RWPE1 (cell line): ENCODE data around the gene LACTB.

ENCODE experiments used
- CTCF ChIA-PET: fragments of 350-600 bp; sonication (Branson Sonifier 250); formaldehyde crosslinking; extraction: SDS; loops from one replicate; lab custom pipeline; 2021; lab: Yijun Ruan, JAX
- POLR2A ChIA-PET: fragments of 400-600 bp; formaldehyde crosslinking; extraction: SDS; loops from one replicate; lab custom pipeline; 2020; ENCODE audit warnings: antibody characterized with exemption; ENCODE audit not compliant: low non-redundant PET; lab: Yijun Ruan, JAX
- DNase-seq: peaks from one replicate; pipeline ENCODE4 v3.0.0; 2012; ENCODE audit warnings: low spot score
- H3K27ac ChIP-seq: fragments of 450-650 bp; 2 replicates; pipeline ENCODE4 v1.5.1; 2017
- TF ChIP-seq, protein P1 (sequence below): fragments of 450-650 bp; conservative IDR thresholded peaks from 2 replicates; pipeline ENCODE4 v1.5.1; 2017; ENCODE audit warnings: low read depth, mild to moderate bottlenecking

The LACTB gene

DNA sequence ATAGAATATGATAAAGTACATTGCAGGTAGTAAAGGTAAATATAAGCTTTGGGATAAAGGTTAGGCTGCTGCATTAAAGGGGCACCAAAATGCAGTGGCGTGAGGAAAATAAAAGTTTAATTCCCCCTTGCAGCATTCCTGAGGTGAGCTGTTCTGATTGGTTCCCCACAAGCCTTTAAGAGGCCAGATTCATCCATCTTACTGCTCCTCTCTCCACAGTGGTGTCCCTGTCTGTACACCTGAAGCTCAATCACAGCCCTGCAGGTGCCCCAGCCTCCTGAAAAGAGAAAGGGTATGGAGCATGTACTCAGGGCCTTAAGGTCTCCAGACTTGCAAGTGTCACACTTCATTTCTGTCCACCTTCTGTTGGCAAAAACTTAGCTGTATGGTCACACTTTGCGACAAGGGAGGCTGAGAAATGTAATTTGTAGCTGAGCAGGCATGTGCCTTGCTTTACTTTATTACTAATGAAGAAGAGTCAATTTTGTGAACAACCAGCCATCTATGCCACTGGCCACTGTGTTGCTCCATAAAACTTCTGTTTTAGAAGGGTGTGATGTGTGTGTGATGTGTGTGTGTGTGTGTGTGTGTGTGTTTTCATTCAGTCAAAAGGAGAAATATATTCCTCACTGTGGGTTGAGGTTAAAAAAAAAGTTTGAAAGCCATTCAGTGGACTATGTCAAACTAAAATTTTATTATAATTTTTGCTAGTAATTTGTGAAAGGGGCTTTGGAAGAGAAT, 12.8 kb downstream of the LACTB start:
- ChIA-PET CTCF (no interaction called here), POLR2A (no interaction called here)
- TF ChIP-seq, protein P1, sequence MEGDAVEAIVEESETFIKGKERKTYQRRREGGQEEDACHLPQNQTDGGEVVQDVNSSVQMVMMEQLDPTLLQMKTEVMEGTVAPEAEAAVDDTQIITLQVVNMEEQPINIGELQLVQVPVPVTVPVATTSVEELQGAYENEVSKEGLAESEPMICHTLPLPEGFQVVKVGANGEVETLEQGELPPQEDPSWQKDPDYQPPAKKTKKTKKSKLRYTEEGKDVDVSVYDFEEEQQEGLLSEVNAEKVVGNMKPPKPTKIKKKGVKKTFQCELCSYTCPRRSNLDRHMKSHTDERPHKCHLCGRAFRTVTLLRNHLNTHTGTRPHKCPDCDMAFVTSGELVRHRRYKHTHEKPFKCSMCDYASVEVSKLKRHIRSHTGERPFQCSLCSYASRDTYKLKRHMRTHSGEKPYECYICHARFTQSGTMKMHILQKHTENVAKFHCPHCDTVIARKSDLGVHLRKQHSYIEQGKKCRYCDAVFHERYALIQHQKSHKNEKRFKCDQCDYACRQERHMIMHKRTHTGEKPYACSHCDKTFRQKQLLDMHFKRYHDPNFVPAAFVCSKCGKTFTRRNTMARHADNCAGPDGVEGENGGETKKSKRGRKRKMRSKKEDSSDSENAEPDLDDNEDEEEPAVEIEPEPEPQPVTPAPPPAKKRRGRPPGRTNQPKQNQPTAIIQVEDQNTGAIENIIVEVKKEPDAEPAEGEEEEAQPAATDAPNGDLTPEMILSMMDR = no peak
- no peak for DNase-seq
- peak overlapping the region; percentile 25; the same call in 1 of the 2 replicates for H3K27ac ChIP-seq

DNA sequence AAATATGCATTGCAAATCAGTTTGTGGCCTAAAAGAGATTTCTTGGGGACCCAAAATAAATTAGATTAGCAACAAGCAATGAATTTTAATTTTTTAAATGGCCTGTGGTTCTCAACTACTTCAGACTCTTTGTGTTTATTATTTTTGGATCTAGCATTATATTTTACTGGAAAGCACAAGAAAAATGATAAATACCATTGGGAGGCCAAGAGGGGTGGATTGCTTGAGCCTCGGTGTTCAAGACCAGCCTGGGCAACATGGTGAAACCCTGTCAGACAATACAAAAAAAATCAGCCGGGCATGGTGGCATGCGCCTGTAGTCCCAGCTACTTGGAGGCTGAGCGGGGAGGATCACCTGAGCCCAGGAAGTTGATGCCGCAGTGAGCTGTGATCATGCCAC, 13.6 kb downstream of the LACTB start:
- TF ChIP-seq, protein P1 = no peak
- no peak for DNase-seq
- CTCF ChIA-PET = interaction anchor here (0.6 to 0.7 kb wide), 3 partner anchors 16 to 1169 kb away, joined by 3 to 12 read pairs (median 5); no protein-coding TSS in a partner anchor
- peak overlapping the region; percentile 83 for H3K27ac ChIP-seq
- POLR2A ChIA-PET = interaction anchor here (0.7 to 1.2 kb wide), 2 partner anchors 22 to 90 kb away, joined by 3 to 4 read pairs; partner anchors contain the start of gene RPS27L

DNA sequence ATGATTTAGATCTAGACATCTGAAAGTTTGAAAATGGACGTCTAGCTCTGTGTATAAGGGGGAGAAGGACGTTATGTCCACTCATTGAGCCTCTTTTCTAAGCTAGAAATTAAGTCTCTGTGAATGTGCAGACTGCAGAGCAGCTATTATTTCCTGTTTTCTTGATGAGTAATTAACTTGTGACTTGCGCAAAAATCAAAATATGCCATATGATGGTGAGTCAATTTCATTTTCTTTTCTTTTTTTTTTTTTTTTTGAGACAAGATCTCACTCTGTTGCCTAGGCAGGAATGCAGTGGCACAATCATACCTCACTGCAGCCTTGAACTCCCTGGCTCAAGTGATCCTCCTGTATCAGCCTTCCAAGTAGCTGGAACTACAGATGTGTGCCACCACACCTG, 14.1 kb downstream of the LACTB start:
- peak; percentile 64 for DNase-seq
- TF ChIP-seq, protein P1 = no peak
- CTCF ChIA-PET = interaction anchor here (0.6 to 0.7 kb wide), 2 partner anchors 16 to 1170 kb away, joined by 3 to 12 read pairs; no protein-coding TSS in a partner anchor
- peak overlapping the region; percentile 83 for H3K27ac ChIP-seq
- POLR2A ChIA-PET = interaction anchor here (0.7 to 1.2 kb wide), 2 partner anchors 21 to 91 kb away, joined by 3 to 4 read pairs; partner anchors contain the start of gene RPS27L

DNA sequence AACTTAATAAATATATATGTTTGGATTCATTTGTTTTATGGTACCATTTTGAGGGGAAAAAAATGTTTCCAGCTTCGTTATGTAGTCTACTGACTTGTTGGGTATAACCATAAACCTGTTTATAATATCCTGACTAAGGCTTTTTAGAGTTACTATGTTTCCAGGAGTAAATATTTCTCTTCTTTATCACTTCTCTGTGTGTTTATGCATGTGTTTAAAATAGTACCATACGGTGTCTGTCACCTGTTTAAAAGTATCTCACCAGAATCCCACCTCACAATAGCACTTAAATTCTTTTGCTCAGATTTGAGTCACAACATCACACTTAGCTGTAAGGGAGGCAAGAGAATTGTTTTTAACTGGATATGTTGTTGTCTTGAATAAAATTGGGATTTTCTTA, 15.1 kb downstream of the LACTB start:
- DNase-seq = no peak
- ChIA-PET POLR2A (no interaction called here), CTCF (interaction anchor here (0.6 to 1.1 kb wide), 2 partner anchors 10 to 100 kb away, joined by 3 to 4 read pairs; no protein-coding TSS in a partner anchor)
- H3K27ac ChIP-seq = no peak overlapping the region
- TF ChIP-seq, protein P1 = no peak

DNA sequence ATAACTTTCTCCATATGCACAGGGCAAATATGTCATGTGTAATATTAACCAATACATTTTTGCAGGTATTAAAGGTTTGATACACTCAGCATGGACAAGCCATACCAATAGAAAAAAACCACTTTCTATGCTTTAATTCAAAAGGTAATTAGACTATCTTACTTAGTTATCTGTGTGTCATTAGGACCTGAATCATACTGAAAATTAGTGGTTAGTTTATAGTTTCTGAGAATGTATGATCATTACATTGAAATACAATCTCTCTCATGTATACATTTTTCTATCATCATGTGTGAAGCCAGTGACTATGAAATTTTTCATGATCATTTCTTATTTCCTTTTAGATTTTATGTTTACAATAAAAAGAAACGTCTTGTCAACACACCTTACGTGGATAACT, 19.3 kb downstream of the LACTB start:
- POLR2A ChIA-PET = no interaction called here
- DNase-seq = no peak
- TF ChIP-seq, protein P1 = no peak
- CTCF ChIA-PET = interaction anchor here (0.7 kb wide), 1 partner anchor 97 kb away, joined by 3 read pairs; no protein-coding TSS in a partner anchor
- H3K27ac ChIP-seq = no peak overlapping the region

DNA sequence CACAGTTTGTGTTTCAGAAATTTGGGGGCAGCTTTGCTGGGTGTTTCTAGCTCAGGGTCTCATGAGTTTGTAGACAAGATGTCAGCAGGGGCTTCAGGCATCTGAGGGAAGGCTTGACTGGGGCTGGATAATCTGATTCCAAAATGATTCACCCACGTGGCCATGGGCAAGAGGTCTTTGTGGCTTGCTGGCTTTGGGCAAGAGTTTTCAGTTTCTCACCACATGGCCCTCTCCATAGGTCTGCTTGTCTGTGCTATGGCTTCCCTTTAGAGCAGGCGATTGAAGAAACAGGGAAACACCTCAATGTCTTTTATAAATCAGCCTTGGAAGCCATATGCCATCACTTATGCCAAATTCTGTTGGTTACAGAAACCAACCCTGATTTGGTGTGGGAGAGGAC, 23.8 kb downstream of the LACTB start:
- H3K27ac ChIP-seq = no peak overlapping the region
- DNase-seq = no peak
- CTCF ChIA-PET = no interaction called here
- TF ChIP-seq, protein P1 = no peak
- POLR2A ChIA-PET = no interaction called here
